C4-2B (cell line): ENCODE results near the gene BRME1.

Experiments
- CTCF ChIP-seq: fragments of 450-650 bp; conservative IDR thresholded peaks from 2 replicates; pipeline ENCODE4 v1.5.1; 2017; ENCODE audit warnings: mild to moderate bottlenecking
- ZFX ChIP-seq: fragments of 450-650 bp; IDR thresholded peaks from 2 replicates; pipeline ENCODE4 v1.6.1; 2017

- TF ChIP-seq CTCF = no peak
- no peak for TF ChIP-seq ZFX
These were observed 13.0 kb upstream of the BRME1 start for GRCh38 chr19:13918726-13919411.
